GM10248 (cell line): ENCODE data around the gene COL4A2.
"Not testable (repeated sequence)": the region's sequence is repeated elsewhere in the genome, so short reads cannot be mapped to it uniquely, and the experiment has no call there.

Experiments
- CTCF ChIA-PET: fragments of 300-600 bp; sonication (Branson Sonifier 250); formaldehyde crosslinking; extraction: SDS; loops from one replicate; lab custom pipeline; 2021; ENCODE audit warnings: antibody characterized with exemption; lab: Yijun Ruan, JAX
- POLR2A ChIA-PET: fragments of 350-650 bp; sonication (Branson Sonifier 250); formaldehyde crosslinking; extraction: SDS; loops from one replicate; lab custom pipeline; 2020; ENCODE audit warnings: antibody characterized with exemption; lab: Yijun Ruan, JAX
- DNase-seq: peaks from one replicate; pipeline ENCODE4 v3.0.0; 2012; ENCODE audit errors: extremely low spot score
- CTCF ChIP-seq: IDR thresholded peaks from 2 replicates; pipeline ENCODE4 v1.5.1; 2012; ENCODE audit warnings: mild to moderate bottlenecking, low read depth; ENCODE audit errors: extremely low read depth, missing control alignments, control extremely low read depth

The COL4A2 gene

GRCh38 chr13:110525328-110526319, 218.5 kb downstream of the COL4A2 start:
- DNase-seq: peak; percentile 66
- ChIA-PET POLR2A (no interaction called here), CTCF (interaction anchor here (0.9 to 2.4 kb wide), 12 partner anchors 9 to 302 kb away, joined by 3 to 13 read pairs (median 3); no protein-coding TSS in a partner anchor)
- peak; percentile 14 for TF ChIP-seq CTCF

DNA sequence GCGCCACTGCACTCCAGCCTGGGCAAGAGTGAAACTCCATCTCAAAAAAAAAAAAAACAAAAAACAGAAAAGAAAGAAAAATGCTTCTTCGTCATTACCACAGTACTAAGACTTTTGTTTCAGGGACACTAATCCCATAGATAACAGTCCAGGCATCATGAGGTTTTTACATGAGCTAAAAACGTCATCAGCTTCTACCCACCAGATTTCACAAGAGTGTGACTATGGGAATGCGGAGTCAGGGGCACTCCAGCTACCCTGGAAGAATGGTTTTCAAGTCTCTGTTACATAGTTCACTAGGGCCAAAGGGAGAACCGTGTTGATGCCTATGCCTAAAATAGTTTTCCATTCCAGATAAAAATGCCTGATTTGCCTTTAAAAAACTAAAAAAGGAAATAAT, 221.3 kb downstream of the COL4A2 start:
- ChIA-PET CTCF (interaction anchor here (0.6 to 2.4 kb wide), 4 partner anchors 9 to 73 kb away, joined by 3 to 6 read pairs (median 4); no protein-coding TSS in a partner anchor), POLR2A (interaction anchor here (0.5 kb wide), 1 partner anchor 44 kb away, joined by 5 read pairs; no protein-coding TSS in a partner anchor)
- no peak for DNase-seq
- TF ChIP-seq CTCF: no peak

DNA sequence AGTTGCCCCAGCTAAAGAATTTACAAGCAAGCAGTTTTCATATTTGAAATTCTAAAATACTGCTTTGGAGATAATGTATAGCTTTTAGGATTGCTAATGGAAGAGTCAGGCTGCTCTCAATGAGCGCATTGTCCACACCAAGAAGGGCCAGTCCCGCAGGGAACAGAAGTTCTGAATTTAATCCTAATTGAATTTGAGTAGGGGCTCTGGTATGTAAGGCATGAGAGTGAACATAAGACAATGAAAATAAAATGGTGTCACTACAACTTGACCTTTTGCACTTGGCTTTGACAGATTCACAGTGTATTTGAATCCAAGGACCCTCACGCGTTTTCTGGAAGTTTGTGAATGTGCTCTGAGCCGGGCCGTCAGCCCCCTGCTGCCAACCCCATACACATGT, 221.8 kb downstream of the COL4A2 start:
- POLR2A ChIA-PET: no interaction called here
- no peak for DNase-seq
- TF ChIP-seq CTCF: no peak
- CTCF ChIA-PET: interaction anchor here (0.6 to 2.4 kb wide), 3 partner anchors 9 to 19 kb away, joined by 3 to 6 read pairs (median 3); no protein-coding TSS in a partner anchor

DNA sequence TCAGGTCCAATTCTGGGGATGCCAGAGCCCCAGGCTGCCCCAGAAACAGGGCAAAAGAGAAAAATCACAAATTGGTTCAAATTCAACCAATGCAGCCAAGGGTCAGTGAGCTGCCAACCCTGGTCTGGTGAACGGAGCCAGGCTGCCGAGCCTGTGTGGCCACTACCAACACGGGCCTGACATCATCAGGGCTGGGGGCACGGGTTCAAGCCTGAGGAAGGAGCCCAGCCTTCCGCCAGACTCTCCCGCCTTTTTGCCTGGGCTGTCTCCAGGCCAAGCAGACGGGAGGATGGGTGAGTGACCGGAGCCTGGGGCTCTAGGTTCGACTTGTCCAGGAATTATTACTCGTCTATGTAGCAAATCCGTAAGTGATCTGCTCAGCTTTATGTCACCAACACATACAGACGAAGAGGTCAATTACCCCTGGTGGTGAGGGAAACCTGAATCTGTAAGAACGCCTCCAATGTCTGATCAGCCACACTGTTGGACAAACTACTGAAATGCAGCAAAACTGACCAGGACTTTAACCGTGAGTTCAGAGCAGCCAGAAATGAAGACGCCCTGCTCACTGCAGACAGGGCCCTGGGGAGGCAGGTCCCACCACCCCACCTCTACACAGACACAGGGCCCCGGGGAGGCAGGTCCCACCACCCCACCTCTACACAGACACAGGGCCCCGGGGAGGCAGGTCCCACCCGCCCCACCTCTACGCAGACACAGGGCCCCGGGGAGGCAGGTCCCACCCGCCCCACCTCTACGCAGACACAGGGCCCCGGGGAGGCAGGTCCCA, 222.6 kb downstream of the COL4A2 start:
- POLR2A ChIA-PET: no interaction called here
- no peak for DNase-seq
- TF ChIP-seq CTCF: no peak
- CTCF ChIA-PET: no interaction called here

GRCh38 chr13:110531100-110531499, 224.0 kb downstream of the COL4A2 start:
- no peak for DNase-seq
- ChIA-PET POLR2A (no interaction called here), CTCF (no interaction called here)
- TF ChIP-seq CTCF: no peak

GRCh38 chr13:110531671-110532083, 224.6 kb downstream of the COL4A2 start:
- CTCF ChIA-PET: interaction anchor here (0.7 to 1.7 kb wide), 3 partner anchors 10 to 76 kb away, joined by 3 to 6 read pairs (median 5); no protein-coding TSS in a partner anchor
- no peak for TF ChIP-seq CTCF
- POLR2A ChIA-PET: no interaction called here
- no peak for DNase-seq

DNA sequence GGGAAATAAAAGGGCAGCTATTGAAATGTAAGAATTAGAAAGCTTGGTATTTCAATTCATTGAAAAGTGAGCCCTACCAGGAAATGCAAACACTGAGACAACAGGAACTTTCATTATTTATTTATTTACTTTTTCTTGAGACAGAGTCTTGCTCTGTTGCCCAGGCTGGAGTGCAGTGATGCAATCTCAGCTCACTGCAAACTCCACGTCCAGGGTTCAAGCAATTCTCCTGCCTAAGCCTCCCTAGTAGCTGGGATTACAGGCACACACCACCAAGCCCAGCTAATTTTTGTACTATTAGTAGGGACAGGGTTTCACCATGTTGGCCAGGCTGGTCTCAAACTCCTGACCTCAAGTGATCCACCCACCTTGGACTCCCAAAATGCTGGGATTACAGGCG, 225.2 kb downstream of the COL4A2 start:
- DNase-seq, POLR2A ChIA-PET: not testable (repeated sequence)
- CTCF ChIA-PET: interaction anchor here (0.7 to 1.7 kb wide), 4 partner anchors 11 to 77 kb away, joined by 3 to 6 read pairs (median 4); no protein-coding TSS in a partner anchor
